Breast epithelium (tissue), 3 donors: ENCODE results near the gene VIPR1.

Experiments used
- POLR2AphosphoS5 ChIP-seq, 3 donors: sonication (generic); formaldehyde crosslinking; IDR thresholded peaks; one replicate each; pipeline ENCODE4 v1.6.1; 2017; ENCODE audit warnings: antibody characterized with exemption in 3 of 3
- TF ChIP-seq, protein P1 (sequence below), 3 donors: fragments of 450-650 bp; IDR thresholded peaks; one replicate each; pipeline ENCODE4 v1.5.1; 2016 to 2017; ENCODE audit warnings: antibody characterized with exemption in 3 of 3, mild to moderate bottlenecking in 3 of 3, moderate library complexity in 3 of 3

DNA sequence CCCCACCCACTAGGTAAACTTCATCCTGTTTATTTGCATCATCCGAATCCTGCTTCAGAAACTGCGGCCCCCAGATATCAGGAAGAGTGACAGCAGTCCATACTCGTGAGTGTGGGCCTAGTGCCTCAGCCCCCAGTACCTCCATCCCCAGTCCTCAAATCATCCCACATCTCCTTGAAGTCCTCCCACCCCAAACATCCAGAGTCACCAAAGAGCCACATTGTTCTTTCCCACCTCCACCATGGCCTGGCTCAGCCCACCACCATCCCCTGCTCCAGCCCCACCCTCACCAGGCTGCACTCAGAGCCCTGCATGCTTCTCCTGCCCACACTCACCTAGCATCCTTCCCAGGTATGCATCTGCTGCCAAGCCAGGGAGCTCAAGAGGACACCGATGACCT is 29.8 kb downstream of the VIPR1 start:
- TF ChIP-seq, protein P1, sequence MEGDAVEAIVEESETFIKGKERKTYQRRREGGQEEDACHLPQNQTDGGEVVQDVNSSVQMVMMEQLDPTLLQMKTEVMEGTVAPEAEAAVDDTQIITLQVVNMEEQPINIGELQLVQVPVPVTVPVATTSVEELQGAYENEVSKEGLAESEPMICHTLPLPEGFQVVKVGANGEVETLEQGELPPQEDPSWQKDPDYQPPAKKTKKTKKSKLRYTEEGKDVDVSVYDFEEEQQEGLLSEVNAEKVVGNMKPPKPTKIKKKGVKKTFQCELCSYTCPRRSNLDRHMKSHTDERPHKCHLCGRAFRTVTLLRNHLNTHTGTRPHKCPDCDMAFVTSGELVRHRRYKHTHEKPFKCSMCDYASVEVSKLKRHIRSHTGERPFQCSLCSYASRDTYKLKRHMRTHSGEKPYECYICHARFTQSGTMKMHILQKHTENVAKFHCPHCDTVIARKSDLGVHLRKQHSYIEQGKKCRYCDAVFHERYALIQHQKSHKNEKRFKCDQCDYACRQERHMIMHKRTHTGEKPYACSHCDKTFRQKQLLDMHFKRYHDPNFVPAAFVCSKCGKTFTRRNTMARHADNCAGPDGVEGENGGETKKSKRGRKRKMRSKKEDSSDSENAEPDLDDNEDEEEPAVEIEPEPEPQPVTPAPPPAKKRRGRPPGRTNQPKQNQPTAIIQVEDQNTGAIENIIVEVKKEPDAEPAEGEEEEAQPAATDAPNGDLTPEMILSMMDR (IDR thresholded peaks at IDR 0.05), result no peak
- TF ChIP-seq POLR2AphosphoS5 (IDR thresholded peaks at IDR 0.05), result no peak
